Dermis microvascular lymphatic vessel endothelial cell (primary cell): ENCODE measurements around the gene SRD5A3. TPM values are rescaled to one million over a fixed set of nuclear protein-coding genes. Genes with fewer than 3 reads are reported as not detected.

Experiments
- DNase-seq, 2 donors: peaks; one replicate each; pipeline versions ENCODE4 v3.0.0 to v3.0.0-alpha.2; 2010; ENCODE audit warnings: low read depth in 2 of 2
- total RNA-seq: library from RNA; depleted of rRNA; stranded (reverse); fragments of >200 nt; gene quantifications from 2 replicates; pipeline ENCODE4 v1.2.1, GENCODE V29; 2014

The SRD5A3 gene
- total RNA-seq, 1 donor from 2014 or later: 7.1 TPM

- no peak for DNase-seq
These were observed 27.4 kb downstream of the SRD5A3 start for GRCh38 chr4:55373461-55373860.

- DNase-seq: no peak
These were observed 30.7 kb downstream of the SRD5A3 start for GRCh38 chr4:55376698-55377097.

- DNase-seq: no peak
These were observed 32.8 kb downstream of the SRD5A3 start for GRCh38 chr4:55378617-55379467.

- DNase-seq: no peak
These were observed 34.5 kb downstream of the SRD5A3 start for GRCh38 chr4:55380576-55380975.

GRCh38 chr4:55381502-55381901 is 35.5 kb downstream of the SRD5A3 start:
- DNase-seq: no peak

- DNase-seq: no peak
These were observed 36.5 kb downstream of the SRD5A3 start for GRCh38 chr4:55382488-55383003.

- no peak for DNase-seq
These were observed 39.2 kb downstream of the SRD5A3 start for GRCh38 chr4:55385201-55385649.

- peak in 1 of 2 donors; percentile 28 for DNase-seq
These were observed 40.0 kb downstream of the SRD5A3 start for GRCh38 chr4:55386073-55386472.

- no peak for DNase-seq
These were observed 40.8 kb downstream of the SRD5A3 start for GRCh38 chr4:55386840-55387239.

- DNase-seq: no peak
These were observed 47.6 kb downstream of the SRD5A3 start for GRCh38 chr4:55393461-55394320.

- no peak for DNase-seq
These were observed 49.1 kb downstream of the SRD5A3 start for GRCh38 chr4:55395218-55395528.

GRCh38 chr4:55395529-55396307 is 49.7 kb downstream of the SRD5A3 start, which contains the start of gene TMEM165:
TSS of gene TMEM165 (plus strand) at chr4:55395957. CDS start at chr4:55396190, 233 bp downstream.
- peak; percentile 58 to 91 for DNase-seq

- peak in 1 of 2 donors; percentile 46 for DNase-seq
These were observed 50.5 kb downstream of the SRD5A3 start for GRCh38 chr4:55396308-55397125.

- no peak for DNase-seq
These were observed 51.0 kb downstream of the SRD5A3 start for GRCh38 chr4:55397126-55397436.

GRCh38 chr4:55397520-55398321 is 51.7 kb downstream of the SRD5A3 start:
- DNase-seq: peak in 1 of 2 donors; percentile 22

GRCh38 chr4:55398461-55398860 is 52.4 kb downstream of the SRD5A3 start:
- DNase-seq: peak in 1 of 2 donors; percentile 10

GRCh38 chr4:55398966-55399365 is 52.9 kb downstream of the SRD5A3 start:
- peak in 1 of 2 donors; percentile 44 for DNase-seq

GRCh38 chr4:55399581-55399980 is 53.5 kb downstream of the SRD5A3 start:
- no peak for DNase-seq

GRCh38 chr4:55405073-55405472 is 59.0 kb downstream of the SRD5A3 start:
- DNase-seq: no peak

- DNase-seq: no peak
These were observed 60.5 kb downstream of the SRD5A3 start for GRCh38 chr4:55406545-55406944.
